NCI-H2081 treated with DMSO at 0.1 percent for 48 hours (cell line): ENCODE data around the gene CFAP206.
"Not testable (repeated sequence)": the region's sequence is repeated elsewhere in the genome, so short reads cannot be mapped to it uniquely, and the experiment has no call there.

Experiments
- DNase-seq: peaks from one replicate; lab custom pipeline; 2025; lab: John Stamatoyannopoulos, UW

CFAP206 gene

GRCh38 chr6:87421576-87421975 lies 13.8 kb downstream of the CFAP206 start:
- no peak for DNase-seq

GRCh38 chr6:87426789-87427188 lies 19.0 kb downstream of the CFAP206 start:
- no peak for DNase-seq

- DNase-seq, result no peak
Observed at GRCh38 chr6:87430499-87430898, 22.7 kb downstream of the CFAP206 start.

GRCh38 chr6:87431263-87431662 lies 23.5 kb downstream of the CFAP206 start:
- no peak for DNase-seq

- no peak for DNase-seq
Observed at GRCh38 chr6:87436435-87436834, 28.7 kb downstream of the CFAP206 start.

- DNase-seq, result no peak
Observed at GRCh38 chr6:87441711-87442110, 33.9 kb downstream of the CFAP206 start.

- DNase-seq, result no peak
Observed at GRCh38 chr6:87444362-87444761, 36.6 kb downstream of the CFAP206 start.

GRCh38 chr6:87465051-87465450 lies 57.3 kb downstream of the CFAP206 start:
- DNase-seq, result no peak

GRCh38 chr6:87472525-87473418 lies 65.0 kb downstream of the CFAP206 start, which contains the start of gene SLC35A1:
Gene SLC35A1, plus strand, starts transcription at chr6:87472974. Its CDS starts 30 bp downstream, at chr6:87473004.
- DNase-seq, result peak; percentile 51

GRCh38 chr6:87473419-87473903 lies 65.7 kb downstream of the CFAP206 start:
- no peak for DNase-seq

- no peak for DNase-seq
Observed at GRCh38 chr6:87481931-87482330, 74.2 kb downstream of the CFAP206 start.

- no peak for DNase-seq
Observed at GRCh38 chr6:87482366-87482765, 74.6 kb downstream of the CFAP206 start.

GRCh38 chr6:87483929-87484328 lies 76.2 kb downstream of the CFAP206 start:
- no peak for DNase-seq

- DNase-seq, result no peak
Observed at GRCh38 chr6:87484491-87484890, 76.7 kb downstream of the CFAP206 start.

GRCh38 chr6:87487555-87487954 lies 79.8 kb downstream of the CFAP206 start:
- no peak for DNase-seq

GRCh38 chr6:87489326-87489725 lies 81.6 kb downstream of the CFAP206 start:
- not testable (repeated sequence) for DNase-seq

GRCh38 chr6:87494761-87495422 lies 87.1 kb downstream of the CFAP206 start:
- DNase-seq, result no peak

- no peak for DNase-seq
Observed at GRCh38 chr6:87498048-87498447, 90.3 kb downstream of the CFAP206 start.

- DNase-seq, result no peak
Observed at GRCh38 chr6:87501809-87502572, 94.2 kb downstream of the CFAP206 start.

- no peak for DNase-seq
Observed at GRCh38 chr6:87504441-87504840, 96.7 kb downstream of the CFAP206 start.
